ENCODE data around the gene METTL8.

DNA sequence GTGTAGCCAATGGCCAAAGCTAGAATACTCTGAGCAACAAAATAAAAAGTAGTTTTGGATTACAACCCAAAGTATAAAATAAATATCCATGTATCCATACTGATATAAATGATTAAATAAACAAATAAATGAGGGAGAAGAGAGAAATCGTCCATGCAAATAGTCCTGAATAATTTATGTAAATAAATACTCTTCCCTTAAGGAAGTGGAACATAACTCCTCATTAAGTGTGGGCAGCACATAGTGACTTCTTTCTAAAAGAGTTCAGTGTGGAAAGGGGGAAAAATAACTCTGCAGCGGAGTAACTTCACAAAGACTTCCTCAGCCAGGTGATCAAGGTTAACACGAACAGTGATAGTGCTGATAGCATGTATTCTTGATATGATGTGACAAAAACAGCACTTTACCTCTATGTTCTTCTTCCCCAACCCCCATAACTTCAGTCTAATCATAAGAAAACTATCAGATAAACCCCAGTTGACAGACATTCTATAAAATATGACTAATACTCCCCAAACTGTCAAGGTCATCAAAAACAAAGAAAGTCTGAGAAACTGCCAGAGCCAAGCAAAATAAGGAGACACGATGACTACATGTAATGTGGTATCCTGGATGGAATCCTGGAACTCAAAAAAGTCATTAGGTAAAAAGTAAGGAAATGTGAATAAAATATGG is 30.7 kb downstream of the METTL8 start:
- no peak for TF ChIP-seq EZH2phosphoT487 (IDR thresholded peaks at IDR 0.05; ENCODE audit: low read length)
- TF ChIP-seq, protein P1, sequence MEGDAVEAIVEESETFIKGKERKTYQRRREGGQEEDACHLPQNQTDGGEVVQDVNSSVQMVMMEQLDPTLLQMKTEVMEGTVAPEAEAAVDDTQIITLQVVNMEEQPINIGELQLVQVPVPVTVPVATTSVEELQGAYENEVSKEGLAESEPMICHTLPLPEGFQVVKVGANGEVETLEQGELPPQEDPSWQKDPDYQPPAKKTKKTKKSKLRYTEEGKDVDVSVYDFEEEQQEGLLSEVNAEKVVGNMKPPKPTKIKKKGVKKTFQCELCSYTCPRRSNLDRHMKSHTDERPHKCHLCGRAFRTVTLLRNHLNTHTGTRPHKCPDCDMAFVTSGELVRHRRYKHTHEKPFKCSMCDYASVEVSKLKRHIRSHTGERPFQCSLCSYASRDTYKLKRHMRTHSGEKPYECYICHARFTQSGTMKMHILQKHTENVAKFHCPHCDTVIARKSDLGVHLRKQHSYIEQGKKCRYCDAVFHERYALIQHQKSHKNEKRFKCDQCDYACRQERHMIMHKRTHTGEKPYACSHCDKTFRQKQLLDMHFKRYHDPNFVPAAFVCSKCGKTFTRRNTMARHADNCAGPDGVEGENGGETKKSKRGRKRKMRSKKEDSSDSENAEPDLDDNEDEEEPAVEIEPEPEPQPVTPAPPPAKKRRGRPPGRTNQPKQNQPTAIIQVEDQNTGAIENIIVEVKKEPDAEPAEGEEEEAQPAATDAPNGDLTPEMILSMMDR (IDR thresholded peaks at IDR 0.05; ENCODE audit: low read length): no peak
- no peak for TF ChIP-seq EZH2 (optimal IDR thresholded peaks at IDR 0.05; ENCODE audit: low read depth, low read length)

Measured in MM.1S (cell line).